ENCODE data around the gene SH3RF3.

The SH3RF3 gene

DNA sequence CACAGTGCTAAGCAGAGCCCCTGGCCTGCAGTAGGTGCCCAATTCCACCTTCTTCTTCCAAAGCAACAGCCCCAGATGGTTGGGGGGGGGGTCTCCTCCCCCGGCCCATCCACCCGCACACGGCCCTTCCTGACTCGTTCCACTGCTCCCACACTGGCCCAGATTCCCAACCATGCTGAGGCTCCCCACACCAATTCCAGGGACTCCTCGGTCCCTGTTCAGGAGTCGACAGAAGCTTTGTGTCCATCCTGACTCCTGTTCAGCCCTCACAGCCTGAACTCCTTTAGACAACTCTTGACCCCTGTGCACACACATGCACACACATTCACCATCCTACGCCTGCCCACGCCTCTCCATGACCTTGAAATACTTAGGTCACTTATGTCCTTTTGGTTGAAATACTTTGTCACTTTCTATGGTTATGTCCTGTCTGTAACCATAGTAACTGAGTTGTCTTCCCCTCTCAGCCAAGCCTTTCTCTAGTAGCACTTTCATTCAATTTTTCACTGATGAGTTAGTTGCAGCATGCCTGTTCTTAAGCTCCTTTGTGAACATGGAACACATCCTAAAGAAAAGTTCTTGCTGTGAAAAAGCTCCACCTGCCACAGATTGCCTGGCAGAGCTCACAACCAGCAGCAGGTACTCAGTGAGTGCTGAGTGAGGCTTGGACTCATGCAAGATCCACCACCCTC is 258.9 kb downstream of the SH3RF3 start:
- no peak for DNase-seq (ENCODE audit: low spot score)

DNA sequence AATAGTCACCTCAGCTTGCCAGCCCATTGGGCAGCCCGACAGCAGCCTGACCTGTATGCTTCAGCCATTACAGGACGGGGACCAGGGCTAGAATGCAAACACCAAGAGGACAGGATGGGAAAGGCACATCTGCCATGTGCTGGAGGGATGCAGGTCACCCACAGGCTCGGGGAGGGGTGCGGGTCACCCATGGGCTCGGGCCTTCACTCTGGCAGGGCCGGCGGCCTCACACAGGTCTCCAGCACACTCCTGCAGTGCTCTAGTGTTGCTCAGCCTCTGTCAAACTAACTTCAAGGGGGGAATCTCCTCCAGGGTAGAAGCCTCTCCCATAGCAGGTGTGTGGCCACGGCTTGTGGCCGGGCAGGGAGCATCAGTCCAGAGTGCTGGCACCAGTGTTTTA is 262.2 kb downstream of the SH3RF3 start:
- no peak overlapping the region for H3K4me3 ChIP-seq
- TF ChIP-seq, protein P1, sequence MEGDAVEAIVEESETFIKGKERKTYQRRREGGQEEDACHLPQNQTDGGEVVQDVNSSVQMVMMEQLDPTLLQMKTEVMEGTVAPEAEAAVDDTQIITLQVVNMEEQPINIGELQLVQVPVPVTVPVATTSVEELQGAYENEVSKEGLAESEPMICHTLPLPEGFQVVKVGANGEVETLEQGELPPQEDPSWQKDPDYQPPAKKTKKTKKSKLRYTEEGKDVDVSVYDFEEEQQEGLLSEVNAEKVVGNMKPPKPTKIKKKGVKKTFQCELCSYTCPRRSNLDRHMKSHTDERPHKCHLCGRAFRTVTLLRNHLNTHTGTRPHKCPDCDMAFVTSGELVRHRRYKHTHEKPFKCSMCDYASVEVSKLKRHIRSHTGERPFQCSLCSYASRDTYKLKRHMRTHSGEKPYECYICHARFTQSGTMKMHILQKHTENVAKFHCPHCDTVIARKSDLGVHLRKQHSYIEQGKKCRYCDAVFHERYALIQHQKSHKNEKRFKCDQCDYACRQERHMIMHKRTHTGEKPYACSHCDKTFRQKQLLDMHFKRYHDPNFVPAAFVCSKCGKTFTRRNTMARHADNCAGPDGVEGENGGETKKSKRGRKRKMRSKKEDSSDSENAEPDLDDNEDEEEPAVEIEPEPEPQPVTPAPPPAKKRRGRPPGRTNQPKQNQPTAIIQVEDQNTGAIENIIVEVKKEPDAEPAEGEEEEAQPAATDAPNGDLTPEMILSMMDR (IDR thresholded peaks at IDR 0.05) = no peak
- no peak overlapping the region for H3K27ac ChIP-seq
- DNase-seq (ENCODE audit: low spot score) = no peak

More for the DNA sequence above, 258.9 kb downstream of the SH3RF3 start:
- Histone ChIP-seq H3K27ac (no peak overlapping the region), H3K4me3 (no peak overlapping the region)
- TF ChIP-seq, protein P1 (IDR thresholded peaks at IDR 0.05) = no peak

- no peak for DNase-seq (ENCODE audit: low spot score)
- Histone ChIP-seq H3K4me3 (no peak overlapping the region), H3K27ac (no peak overlapping the region)
- TF ChIP-seq, protein P1 (IDR thresholded peaks at IDR 0.05) = no peak
Observed at GRCh38 chr2:109392140-109392539, 263.1 kb downstream of the SH3RF3 start.

- H3K4me3 ChIP-seq = no peak overlapping the region
- TF ChIP-seq, protein P1 (IDR thresholded peaks at IDR 0.05) = no peak
- DNase-seq (ENCODE audit: low spot score) = no peak
- H3K27ac ChIP-seq = no peak overlapping the region
Observed at GRCh38 chr2:109392816-109393661, 264.0 kb downstream of the SH3RF3 start.

DNA sequence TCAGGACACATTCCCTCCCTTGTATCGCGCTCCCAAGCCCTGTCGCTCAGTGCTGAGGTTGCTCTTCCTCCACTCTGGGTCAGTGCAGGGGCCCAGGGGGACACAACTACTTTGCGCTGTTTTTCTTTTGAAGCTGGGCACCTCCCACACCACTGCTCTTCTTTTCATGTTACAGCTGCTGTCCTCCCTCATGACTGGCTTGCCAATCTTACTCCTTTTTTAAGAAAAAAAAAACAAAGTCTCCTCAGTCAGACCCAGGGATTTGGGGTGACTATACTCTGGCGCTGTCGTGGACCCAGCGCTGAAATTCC is 264.6 kb downstream of the SH3RF3 start:
- DNase-seq (ENCODE audit: low spot score) = no peak
- Histone ChIP-seq H3K27ac (no peak overlapping the region), H3K4me3 (no peak overlapping the region)
- TF ChIP-seq, protein P1 (IDR thresholded peaks at IDR 0.05) = no peak

GRCh38 chr2:109395494-109396201 is 266.6 kb downstream of the SH3RF3 start:
- Histone ChIP-seq H3K4me3 (no peak overlapping the region), H3K27ac (no peak overlapping the region)
- TF ChIP-seq, protein P1 (IDR thresholded peaks at IDR 0.05) = no peak
- no peak for DNase-seq (ENCODE audit: low spot score)
